ENCODE measurements around the gene NSFL1C.

The NSFL1C gene

GRCh38 chr20:1456300-1456699, 10.3 kb downstream of the NSFL1C start:
- FAIRE-seq: no peak

- no peak for FAIRE-seq
Measured at GRCh38 chr20:1450926-1451491, 15.6 kb downstream of the NSFL1C start.

GRCh38 chr20:1449370-1449769, 17.3 kb downstream of the NSFL1C start:
- no peak for FAIRE-seq

- FAIRE-seq: no peak
Measured at GRCh38 chr20:1448081-1448620, 18.5 kb downstream of the NSFL1C start.

GRCh38 chr20:1446536-1446935, 20.1 kb downstream of the NSFL1C start:
- no peak for FAIRE-seq

- no peak for FAIRE-seq
Measured at GRCh38 chr20:1443085-1443484, 23.6 kb downstream of the NSFL1C start.

- FAIRE-seq: no peak
Measured at GRCh38 chr20:1442304-1442703, 24.3 kb downstream of the NSFL1C start.

- FAIRE-seq: no peak
Measured at GRCh38 chr20:1441133-1441532, 25.5 kb downstream of the NSFL1C start.

GRCh38 chr20:1440024-1440423, 26.6 kb downstream of the NSFL1C start:
- no peak for FAIRE-seq

- no peak for FAIRE-seq
Measured at GRCh38 chr20:1438361-1438760, 28.3 kb downstream of the NSFL1C start.

- FAIRE-seq: peak; percentile 76
Measured at GRCh38 chr20:1437235-1437904, 29.3 kb downstream of the NSFL1C start.

GRCh38 chr20:1436263-1436662, 30.4 kb downstream of the NSFL1C start:
- FAIRE-seq: no peak

- no peak for FAIRE-seq
Measured at GRCh38 chr20:1435337-1435699, 31.3 kb downstream of the NSFL1C start.

GRCh38 chr20:1434571-1435336, 31.9 kb downstream of the NSFL1C start:
- no peak for FAIRE-seq

- FAIRE-seq: no peak
Measured at GRCh38 chr20:1431158-1431557, 35.5 kb downstream of the NSFL1C start.

- no peak for FAIRE-seq
Measured at GRCh38 chr20:1430004-1430451, 36.6 kb downstream of the NSFL1C start.

GRCh38 chr20:1429143-1429728, 37.4 kb downstream of the NSFL1C start:
- FAIRE-seq: no peak

- no peak for FAIRE-seq
Measured at GRCh38 chr20:1427457-1428054, 39.1 kb downstream of the NSFL1C start.

- no peak for FAIRE-seq
Measured at GRCh38 chr20:1426231-1426849, 40.3 kb downstream of the NSFL1C start.

- FAIRE-seq: no peak
Measured at GRCh38 chr20:1424336-1424735, 42.3 kb downstream of the NSFL1C start.

- FAIRE-seq: no peak
Measured at GRCh38 chr20:1423625-1424106, 43.0 kb downstream of the NSFL1C start.

GRCh38 chr20:1423206-1423605, 43.4 kb downstream of the NSFL1C start:
- no peak for FAIRE-seq
